ENCODE measurements around the gene S100A14. TPM values are rescaled to one million over a fixed set of nuclear protein-coding genes. Genes with fewer than 3 reads are reported as not detected.
A peak's percentile ranks its signal among the peaks of the same experiment; 100 is the strongest.

Gene S100A14
- total and polyA plus RNA-seq, 9 of the 15 experiments (the other 6 are each of a cell fraction or from before 2014, with no cell fraction given) = 0.10 to 0.64 (median 0.24) TPM; not detected in 3

GRCh38 chr1:153658400-153659174, 42.5 kb upstream of the S100A14 start, which contains the start of gene SNAPIN (continued):
- TF ChIP-seq MAZ (CRISPR knock-in tag; conservative IDR thresholded peaks at IDR 0.05 in 1 of 2, IDR thresholded peaks at IDR 0.05 in 1 of 2) = peak; percentile 89 to 98; a peak in 3 of 4 replicates
- TF ChIP-seq ZNF224 (CRISPR knock-in tag; IDR thresholded peaks at IDR 0.05) = no peak
- no peak for TF ChIP-seq ZBTB43 (CRISPR knock-in tag; IDR thresholded peaks at IDR 0.05)
- no peak for TF ChIP-seq HDAC2 (IDR thresholded peaks at IDR 0.05)
- peak; percentile 21; the same call in 1 of the 2 replicates for TF ChIP-seq SIN3B (IDR thresholded peaks at IDR 0.05; ENCODE audit: low read depth)
- no peak for TF ChIP-seq ZNF445 (CRISPR knock-in tag; IDR thresholded peaks at IDR 0.05; ENCODE audit: low read depth)
- no peak for TF ChIP-seq REST (IDR thresholded peaks at IDR 0.05; ENCODE audit: borderline replicate concordance)
- peak; percentile 64 for TF ChIP-seq REST (CRISPR knock-in tag; IDR thresholded peaks at IDR 0.05; ENCODE audit: low read depth)
- TF ChIP-seq CREB3L1 (IDR thresholded peaks at IDR 0.05; ENCODE audit: borderline replicate concordance, low read depth) = peak; percentile 81; the same call in 1 of the 2 replicates
- TF ChIP-seq ZKSCAN8 (CRISPR knock-in tag; IDR thresholded peaks at IDR 0.05) = no peak
- TF ChIP-seq ZNF449 (CRISPR knock-in tag; IDR thresholded peaks at IDR 0.05) = no peak
- peak; percentile 82 for TF ChIP-seq CREB1 (IDR thresholded peaks at IDR 0.05)
- TF ChIP-seq CREB1 (CRISPR knock-in tag; IDR thresholded peaks at IDR 0.05) = peak; percentile 25; the same call in 1 of the 2 replicates
- 0 out of 2 replicates have a peak, but pooled peaks have one; percentile 23 for TF ChIP-seq GATAD2B (IDR thresholded peaks at IDR 0.05; ENCODE audit: borderline replicate concordance)
- TF ChIP-seq GABPA (tag; conservative IDR thresholded peaks at IDR 0.05; ENCODE audit: low read depth) = peak; percentile 84

Measured in K562 (cell line).